SHP77 treated with DMSO at 0.1 percent for 48 hours (cell line): ENCODE data around the gene FPGS.
"Not testable (repeated sequence)": the region's sequence is repeated elsewhere in the genome, so short reads cannot be mapped to it uniquely, and the experiment has no call there.

ENCODE experiments used
- DNase-seq: peaks from one replicate; lab custom pipeline; 2025; lab: John Stamatoyannopoulos, UW

FPGS gene

DNA sequence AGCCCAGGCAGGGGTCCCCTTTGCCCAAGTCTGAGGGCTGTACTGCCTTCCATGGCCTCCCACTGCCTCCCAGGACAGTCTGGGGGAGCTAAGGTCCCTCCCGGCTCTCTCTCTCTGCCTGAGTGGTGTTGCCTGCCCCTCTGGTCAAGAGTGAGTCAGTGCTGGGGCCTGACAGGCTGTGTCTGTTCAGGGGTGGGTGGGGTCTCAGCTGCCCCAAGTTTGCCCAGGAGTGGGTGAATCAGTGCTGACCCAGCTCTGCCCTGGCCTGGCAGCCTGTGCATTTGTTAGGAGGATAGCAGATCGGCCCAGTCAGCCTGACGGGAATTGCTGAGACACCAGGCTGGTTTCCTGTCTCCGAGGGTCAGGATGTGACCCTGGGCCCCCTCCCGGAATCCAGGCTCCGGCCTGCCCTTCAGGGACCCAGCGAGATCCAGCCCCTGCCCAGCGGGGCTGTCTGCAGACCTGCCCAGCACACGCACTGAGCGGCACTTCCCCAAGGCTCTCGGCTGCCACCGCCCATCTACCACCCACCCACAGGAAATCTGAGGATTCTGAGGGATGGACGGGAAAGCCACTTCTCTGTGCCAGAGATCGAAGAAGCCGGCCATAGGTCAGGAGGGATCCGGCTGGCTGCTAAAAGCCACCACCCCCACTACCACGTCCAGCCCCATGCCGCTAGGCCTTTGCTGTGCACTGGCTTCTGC lies 35.8 kb downstream of the FPGS start:
- no peak for DNase-seq

DNA sequence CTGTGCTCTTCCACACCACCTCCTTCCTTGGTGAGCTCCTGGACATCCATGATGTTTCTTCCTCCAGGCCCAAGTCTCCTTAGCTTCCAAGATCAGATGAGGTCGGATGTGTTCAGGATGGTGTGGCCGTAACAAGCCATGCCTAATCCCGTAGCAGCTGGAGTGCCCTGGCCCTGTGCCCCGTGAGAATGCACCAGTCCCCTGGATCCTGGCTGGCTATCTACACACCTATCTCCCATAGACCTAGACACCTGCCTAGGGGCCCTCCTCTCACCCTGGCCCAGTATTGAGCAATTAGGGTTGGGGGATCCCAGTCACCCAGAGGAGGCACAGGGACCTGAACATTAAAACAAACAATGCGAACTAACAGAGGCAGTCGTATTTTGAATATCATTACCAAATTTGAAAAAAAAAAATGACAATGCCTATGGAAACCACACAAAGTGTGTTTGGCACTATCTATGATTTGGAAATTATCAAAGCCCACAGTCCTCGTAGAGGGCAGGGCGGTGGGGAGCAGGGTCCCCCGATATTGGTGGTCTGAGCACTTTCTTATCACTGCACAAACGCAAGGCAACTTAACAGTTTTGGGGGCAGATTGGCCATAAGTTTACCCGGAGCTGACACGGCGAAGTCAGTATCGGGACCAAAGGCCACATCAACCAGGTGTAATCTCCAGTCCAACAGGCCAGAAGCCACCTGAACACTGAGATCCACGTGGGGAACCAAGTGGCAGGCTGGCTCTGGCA lies 38.6 kb downstream of the FPGS start:
- DNase-seq, result no peak

DNA sequence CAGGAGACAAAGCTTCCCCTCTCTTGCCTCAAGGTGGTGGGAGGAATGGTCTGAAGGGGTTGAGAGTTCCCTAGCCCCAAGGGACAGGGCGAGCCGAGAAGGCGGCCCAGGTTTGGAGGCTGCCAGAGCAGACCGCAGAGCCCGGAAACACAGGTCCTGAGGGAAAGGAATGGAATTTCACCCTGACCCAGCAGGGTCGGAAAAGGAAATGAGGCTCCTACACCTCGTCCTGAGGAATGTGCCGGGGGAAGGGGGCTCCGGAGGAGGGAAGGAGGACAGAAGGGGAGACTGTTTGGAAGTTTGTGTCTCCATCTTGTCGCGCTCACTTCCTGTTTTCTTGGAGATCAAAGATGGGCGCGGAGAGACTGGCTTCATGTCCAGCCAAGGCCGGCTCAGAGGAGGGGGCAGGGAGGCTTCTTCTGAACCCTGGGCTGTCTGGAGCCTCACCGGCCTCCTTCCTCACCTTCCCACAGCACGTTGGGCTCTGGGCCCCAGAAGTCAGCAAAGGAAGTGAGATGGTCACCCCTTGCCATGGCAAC lies 42.2 kb downstream of the FPGS start:
- DNase-seq, result no peak

DNA sequence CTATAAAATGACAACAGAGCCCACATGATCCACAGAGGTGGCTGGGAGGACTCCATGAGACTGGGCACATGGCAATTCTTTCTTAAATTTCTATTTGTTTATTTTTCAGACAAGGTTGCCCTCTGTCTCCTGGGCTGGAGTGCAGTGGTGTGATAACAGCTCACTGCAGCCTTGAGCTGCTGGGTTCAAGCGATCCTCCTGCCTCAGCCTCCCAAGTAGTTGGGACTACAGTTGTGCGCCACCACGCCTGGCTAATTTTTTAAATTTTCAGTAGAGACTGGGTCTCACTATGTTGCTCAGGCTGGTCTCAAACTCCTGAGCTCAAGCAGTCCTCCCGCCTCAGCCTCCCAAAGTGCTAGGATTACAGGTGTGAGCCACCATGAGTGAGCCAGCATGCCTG lies 42.9 kb downstream of the FPGS start:
- not testable (repeated sequence) for DNase-seq

DNA sequence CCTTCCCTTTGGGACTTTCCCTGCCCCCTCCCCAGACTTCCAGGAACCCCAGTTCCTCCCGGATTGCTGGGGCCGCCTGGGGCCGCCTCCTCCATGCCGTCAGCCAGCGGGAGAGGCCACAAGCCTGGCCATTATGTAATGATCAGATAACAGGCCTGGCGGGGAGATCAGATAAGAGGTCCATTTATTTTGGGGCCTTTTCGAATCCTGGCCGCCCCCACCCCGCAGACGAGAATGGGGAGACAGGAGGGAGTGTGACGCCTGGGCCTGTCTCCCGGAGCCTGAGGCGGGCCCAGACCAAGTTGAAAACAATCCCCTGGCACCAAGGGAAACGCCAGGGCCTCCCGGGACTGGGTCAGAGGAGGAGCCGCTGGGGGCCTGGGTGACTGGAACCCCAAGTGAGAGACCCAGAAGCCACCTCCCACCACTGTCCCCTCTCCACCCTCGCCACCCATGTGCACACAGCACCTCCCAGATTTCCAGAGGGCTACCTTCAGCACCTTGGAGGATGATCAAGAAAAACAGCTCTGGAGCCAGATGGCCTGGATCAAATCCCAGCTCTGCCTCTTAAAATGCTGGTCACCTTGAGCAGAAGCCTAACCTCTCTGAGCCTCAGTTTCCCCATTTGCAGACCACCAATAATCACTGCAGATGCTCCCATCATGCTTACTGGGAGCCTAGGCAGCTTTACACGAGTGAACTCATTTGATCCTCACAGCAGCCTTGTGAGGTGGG lies 43.9 kb downstream of the FPGS start:
- no peak for DNase-seq

DNA sequence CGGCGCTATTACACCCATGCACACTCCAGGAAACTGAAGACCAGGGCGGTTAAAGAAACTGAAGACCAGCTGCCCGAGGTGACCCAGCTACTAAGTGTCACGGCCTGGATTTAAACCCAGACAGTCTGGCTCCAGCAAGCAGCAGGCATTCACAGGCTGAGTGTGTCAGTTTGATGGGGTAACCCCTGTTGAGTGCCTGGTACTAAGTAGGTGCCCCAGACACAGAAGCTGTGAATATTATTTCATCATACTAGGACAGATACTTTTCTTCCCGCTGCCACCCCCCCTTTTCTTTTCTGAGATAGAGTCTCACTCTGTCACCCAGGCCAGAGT lies 44.5 kb downstream of the FPGS start:
- no peak for DNase-seq

DNA sequence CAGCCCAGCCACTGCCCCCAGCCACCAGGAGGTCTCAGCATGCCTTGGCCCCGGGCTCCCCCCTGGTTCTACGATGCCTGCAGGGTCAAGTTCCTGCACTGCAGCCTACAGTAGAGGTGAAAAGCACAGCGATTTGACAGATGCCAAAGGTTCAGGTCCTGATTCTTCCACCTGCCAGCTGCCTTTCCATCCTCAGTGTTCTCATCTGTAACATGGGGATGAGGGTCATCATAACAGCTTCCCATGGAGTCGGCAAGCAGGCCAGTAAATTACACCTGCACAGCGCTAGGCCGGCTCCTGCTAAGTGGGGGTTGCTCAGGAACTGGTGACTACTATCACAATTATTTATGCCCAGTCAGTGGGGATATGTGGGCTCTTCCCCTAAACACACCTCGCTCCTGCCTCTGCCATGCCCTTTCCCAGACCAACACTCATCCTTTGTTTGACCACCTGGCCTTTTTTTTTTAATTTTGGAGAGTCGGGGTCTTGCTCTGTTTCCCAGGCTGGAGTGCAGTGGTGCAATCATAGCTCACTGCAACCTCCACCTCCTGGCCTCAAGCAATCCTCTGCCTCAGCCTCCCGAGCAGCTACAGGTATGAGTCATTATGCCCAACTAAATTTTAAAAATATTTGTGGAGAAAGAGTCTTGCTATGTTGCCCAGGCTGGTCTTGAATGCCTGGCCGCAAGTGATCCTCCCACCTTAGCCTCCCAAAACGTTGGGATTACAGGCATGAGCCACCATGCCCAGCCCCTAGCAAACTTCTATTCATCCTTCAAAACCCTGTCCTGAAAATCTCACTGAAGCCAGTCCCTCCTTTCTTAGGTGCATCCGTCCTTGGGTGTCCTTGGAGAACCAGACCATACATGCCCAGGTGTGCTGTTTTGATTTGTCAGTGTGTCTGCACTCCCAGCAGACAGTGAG lies 45.4 kb downstream of the FPGS start:
- DNase-seq, result no peak

DNA sequence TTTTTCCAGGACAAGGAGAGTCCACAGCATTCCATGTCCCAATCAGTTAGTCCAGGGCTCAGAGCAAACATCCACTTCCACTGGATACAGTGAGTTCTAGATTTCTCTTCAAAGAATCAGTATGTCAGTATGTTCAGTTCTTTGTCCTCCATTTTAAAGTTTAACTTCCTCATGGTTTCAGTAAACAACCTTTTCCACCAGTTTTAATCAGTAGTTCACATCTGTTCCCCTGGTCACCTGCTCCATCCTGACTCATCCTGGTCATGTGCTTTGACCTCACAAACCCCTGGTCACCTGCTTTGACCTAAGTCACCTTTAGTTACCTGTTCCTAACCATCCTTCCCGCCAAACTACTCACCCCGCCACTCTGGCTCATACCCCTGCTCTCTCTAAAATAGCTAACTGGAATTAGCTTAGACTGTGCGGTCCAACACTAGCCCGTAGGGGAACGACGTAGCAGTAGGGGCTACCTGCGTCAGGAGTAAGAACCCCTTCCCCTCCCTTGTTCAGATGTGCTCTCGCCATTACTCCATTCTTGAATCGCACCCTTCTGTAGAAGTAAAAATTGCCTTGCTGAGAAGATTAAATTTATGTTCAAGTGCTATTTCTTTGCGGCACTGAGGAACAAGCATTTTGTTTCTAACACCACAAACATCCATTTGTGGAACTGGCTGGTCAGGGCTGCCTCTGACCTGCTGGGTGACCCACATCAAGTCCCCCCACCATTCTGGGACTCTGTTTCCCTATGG lies 46.2 kb downstream of the FPGS start:
- no peak for DNase-seq

DNA sequence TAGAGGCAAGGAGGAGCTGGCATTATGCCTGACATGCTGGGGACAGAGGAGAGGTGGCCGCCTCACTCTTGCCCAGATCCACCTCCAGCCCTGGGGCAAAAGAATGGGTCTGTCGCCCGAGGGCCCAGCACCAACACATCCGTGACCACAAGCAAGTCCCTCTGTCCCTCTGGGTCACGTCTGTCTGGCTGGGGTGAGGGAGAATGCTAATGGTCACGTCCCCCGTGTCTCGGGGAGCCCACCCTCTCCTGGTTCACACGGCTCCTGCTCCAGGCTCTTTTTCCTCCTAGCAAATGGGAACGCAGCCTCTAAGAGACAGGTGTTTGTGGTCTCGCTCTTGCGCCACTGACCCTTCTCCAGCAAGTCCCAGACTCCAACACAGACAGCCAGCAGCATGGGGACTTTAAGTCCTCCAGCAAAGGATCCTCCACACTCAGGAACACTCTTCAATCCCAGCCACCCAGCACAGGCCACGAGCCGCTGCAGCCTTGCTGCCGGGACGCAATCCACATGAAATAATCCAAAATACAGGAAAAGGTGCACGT lies 47.7 kb downstream of the FPGS start:
- DNase-seq, result no peak

DNA sequence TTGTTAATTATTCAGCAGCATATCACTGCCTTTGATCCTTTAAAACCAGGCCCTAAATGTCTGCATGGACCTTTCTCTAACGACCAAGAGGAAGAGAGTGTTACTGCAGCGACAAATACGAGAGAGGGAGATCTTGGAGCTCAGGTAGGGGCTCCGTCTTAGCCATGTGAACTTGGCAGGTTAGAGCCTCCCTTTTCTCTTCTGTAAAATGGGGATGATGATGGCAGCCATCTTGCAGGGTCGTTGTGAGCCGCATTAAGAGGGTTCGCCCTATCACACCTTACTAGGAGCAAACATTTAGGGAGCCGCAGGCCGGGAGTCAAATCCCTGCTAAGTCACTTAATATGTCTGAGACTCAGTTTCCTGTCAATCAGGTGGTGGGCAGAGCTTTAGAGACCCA lies 50.1 kb downstream of the FPGS start:
- no peak for DNase-seq

DNA sequence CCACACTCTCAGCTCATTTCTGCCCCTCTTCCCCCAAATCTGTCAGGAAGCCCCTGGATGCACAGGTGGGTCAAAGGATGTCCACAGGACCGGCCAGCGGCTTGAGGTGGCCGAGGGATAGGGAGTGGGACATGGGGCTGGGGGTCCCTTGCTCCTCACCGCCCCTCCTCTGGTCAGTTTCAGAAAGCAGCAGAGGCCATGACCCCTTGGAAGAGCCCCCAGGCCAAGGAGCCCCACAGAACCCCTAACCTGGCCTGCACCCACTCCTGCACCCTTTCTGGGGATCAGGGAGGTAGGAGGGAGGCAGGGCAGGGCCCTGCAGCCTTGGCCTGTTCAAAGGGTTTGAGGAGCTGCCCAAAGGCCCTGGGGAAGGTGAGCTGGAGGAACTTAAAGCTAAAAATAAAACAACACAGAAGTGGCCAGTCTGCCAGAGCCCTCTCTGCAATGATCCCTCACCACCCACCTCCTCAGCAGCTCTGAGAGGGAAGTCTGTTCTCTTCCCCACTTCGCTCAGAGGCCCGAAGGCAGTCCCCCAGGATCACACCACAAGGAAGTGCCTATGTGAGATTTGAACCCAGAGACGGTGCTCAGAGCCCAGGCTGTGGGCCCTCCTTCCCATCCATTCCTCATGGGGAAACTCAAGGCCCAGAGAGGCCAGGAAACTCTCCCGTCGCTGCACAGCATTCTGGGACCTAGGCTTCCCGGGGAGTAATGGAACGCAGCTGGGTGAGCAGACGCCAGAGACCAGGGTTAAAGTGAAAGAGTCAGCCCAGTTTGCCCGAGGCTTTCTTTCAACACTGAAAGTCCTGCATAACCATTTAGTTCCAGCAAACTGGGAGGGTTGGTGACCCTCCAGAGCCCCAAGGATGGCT lies 50.9 kb downstream of the FPGS start:
- DNase-seq, result no peak

DNA sequence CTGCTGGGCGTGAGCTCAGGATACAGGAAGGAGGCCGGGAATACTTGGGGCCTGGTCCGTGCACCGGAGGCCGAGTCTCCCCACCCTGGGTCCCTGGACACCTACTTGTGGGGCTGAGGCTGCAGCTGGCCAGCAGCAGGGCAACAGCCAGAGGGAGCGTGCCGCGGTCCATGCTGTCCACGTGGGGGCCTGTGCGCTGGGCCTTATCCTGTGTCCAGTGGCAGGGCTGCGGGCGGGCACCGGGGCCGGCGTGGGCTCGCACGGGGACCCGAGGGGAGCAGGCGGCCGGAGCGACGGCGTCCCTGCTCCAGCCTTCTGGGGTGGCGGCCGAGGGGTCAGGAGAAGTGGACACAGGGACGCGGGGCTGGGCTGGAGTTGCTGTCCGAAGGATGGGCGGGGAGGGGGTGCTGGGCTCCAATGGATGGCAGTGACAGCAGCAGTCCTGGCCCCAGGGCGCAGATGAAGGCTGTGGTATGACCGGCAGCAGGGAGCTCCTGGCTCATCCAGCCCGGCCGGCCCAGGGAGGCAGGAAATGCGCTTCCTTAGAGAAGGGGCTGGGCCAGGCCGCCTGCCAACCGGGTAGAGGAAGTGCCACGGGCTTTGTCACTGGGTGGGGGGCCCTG lies 51.6 kb downstream of the FPGS start, which contains the start of gene ENG:
Gene ENG (minus strand): TSS at position 475 of the 623 bp plus-strand sequence. CDS start 303 bp downstream, at position 172.
- DNase-seq, result no peak

DNA sequence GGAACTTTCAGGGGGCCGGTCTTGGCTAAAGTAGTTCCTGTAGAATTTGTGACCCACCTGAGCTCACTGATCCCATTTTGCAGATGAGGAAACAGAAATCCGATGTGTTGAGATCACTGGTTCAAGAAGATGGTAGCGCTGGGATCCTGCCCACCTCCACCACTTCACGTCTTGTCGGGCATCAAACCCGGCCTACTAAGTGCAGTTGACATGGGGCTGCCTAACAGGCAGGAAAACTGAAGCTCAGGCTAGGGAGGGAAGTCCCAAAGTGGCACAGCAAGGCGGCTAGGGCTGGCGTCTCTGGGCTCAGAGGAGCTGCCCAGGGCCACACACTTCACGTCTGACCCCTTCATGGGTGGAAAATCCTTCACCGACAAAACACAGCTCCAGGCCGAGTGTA lies 52.3 kb downstream of the FPGS start:
- DNase-seq, result no peak

DNA sequence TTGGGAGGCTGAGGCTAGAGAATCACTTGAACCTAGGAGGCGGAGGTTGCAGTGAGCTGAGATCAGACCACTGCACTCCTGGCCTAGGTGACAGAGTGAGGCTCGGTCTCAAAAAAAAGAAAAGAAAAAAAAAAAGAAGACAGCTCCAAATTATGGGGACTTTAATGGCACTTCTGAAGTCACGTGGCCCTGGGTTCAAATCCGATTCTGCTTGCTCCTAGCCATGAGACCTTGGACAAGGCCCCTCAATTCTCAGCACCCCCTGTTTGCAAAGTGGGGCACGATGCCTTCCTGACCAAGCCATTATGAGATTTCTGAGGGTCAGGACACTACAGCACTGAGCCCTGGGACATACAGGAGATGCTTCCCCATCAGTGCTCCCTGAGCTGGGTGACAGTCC lies 52.8 kb downstream of the FPGS start:
- DNase-seq, result no peak

DNA sequence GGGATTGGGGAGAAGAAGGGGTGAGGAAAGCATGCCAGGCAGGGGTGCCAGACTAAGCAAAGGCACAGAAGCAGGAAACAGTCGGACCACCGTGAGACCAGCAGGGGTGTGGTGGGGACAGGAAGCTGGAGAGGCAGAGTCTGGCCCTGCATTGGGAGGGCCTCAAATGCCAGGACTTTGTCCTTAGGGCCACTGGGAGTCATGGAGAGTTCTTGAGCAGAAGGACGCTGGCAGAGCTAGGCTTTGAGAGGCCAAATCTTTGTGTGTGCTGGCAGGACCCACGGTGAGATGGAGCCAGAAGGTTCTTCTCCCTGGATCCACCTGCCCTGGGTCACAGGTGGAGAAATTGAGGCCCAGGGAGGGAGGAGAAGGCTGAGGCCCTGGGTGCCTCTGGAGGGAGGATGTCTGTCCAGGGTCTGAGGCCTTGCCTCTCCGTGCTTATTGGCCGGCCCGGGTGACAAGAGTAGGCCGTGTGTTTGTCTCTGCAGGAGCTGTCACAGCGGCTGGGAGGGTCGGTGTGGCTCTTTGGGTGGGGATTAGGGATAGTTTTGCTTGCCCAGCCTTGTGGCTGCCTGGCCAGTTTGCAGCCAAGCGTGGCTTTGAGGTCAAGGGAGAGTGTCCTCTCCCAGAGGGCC lies 53.5 kb downstream of the FPGS start:
- DNase-seq, result no peak

DNA sequence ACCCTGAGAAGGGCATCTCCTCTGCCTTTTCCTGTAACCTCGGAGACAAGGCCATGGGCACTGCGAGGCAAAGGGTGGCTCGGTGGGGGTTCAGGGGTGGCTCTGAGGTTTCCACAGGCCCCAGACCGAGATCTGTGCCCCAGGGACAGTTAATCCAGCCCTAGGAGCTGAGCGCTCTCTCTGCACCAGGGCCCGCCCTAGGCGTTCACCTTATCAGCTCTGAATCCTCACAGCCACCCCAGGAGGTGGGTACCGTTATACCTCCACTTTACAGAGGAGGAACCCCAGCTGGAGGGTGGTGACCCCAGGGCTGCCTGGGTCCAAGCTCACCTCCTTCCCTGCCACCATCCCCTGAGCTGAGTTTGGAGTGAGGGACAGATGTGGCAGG lies 54.0 kb downstream of the FPGS start:
- DNase-seq, result no peak

DNA sequence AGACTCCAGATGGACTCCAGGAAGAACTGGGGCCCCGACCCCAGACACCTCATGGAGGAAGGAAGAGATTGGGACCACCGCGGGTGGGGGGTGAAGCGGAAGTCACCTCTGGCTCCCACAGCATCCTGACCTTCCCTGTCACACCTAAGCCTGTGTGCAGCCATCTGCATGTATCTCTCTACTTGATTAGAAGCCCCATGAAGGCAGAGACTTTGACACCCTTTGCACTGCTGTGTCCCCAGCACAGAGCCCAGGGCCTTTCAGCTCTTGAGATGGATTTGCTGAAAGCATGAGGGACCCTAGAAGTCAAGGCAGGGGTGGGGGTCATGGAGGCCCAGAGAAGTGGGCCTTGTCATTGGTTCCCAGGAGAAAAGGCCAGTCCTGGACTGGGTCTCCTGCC lies 54.6 kb downstream of the FPGS start:
- DNase-seq, result no peak

DNA sequence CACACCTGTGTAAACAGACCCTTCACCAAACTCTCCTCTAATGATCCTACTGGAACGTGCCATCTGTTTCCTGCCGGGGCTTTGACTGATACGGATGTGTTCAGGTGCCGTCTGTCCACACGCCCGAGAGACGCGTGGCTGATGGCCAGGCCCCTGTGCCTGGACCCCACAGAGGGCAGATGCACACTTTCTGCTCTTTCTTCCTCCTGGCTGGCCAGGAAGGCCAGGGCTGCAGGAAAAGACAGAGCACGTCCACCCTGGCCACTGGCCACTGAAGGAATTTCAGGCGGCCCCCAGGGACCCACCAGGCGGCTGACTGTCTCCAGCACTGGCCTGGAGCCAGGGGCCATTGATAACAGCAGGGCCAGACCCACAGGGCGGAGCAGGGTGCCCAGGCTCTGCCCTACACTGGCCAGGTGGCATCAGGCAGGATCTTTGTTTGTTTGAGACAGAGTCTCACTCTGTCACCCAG lies 55.4 kb downstream of the FPGS start:
- DNase-seq, result peak; percentile 56

DNA sequence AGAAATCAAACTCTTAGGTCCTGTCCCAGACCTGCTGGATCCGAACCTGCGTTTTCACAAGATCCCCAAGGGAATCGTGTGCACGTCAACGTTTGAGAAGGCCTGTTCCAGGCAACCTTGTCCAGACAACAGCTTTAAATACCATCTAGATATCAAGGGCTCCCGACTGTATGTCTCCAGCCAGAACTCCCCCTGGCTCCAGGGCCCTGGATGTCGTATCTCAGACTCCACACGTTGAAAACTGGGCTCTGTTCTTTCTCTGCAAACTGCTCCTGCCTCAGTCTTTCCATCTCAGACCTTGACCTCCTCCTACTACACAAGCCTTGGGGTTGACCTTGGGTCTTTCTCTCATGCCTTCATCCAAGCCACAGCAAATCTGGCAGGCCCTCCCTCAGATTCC lies 57.6 kb downstream of the FPGS start:
- no peak for DNase-seq
